GM10248 (cell line): ENCODE data around the gene SYT6.

Experiments
- CTCF ChIA-PET: fragments of 300-600 bp; sonication (Branson Sonifier 250); formaldehyde crosslinking; extraction: SDS; loops from one replicate; lab custom pipeline; 2021; ENCODE audit warnings: antibody characterized with exemption; lab: Yijun Ruan, JAX
- POLR2A ChIA-PET: fragments of 350-650 bp; sonication (Branson Sonifier 250); formaldehyde crosslinking; extraction: SDS; loops from one replicate; lab custom pipeline; 2020; ENCODE audit warnings: antibody characterized with exemption; lab: Yijun Ruan, JAX
- DNase-seq: peaks from one replicate; pipeline ENCODE4 v3.0.0; 2012; ENCODE audit errors: extremely low spot score
- CTCF ChIP-seq: IDR thresholded peaks from 2 replicates; pipeline ENCODE4 v1.5.1; 2012; ENCODE audit warnings: mild to moderate bottlenecking, low read depth; ENCODE audit errors: extremely low read depth, missing control alignments, control extremely low read depth

Gene SYT6

GRCh38 chr1:114156538-114157274, 3.0 kb upstream of the SYT6 start:
- ChIA-PET CTCF (interaction anchor here (1.2 kb wide), 1 partner anchor 16 kb away, joined by 3 read pairs; no protein-coding TSS in a partner anchor), POLR2A (no interaction called here)
- TF ChIP-seq CTCF, result no peak
- DNase-seq, result no peak

- no peak for DNase-seq
- CTCF ChIA-PET, result no interaction called here
- POLR2A ChIA-PET, result no interaction called here
- TF ChIP-seq CTCF, result no peak
Measured at GRCh38 chr1:114155706-114156105, 2.0 kb upstream of the SYT6 start.

- ChIA-PET POLR2A (no interaction called here), CTCF (no interaction called here)
- TF ChIP-seq CTCF, result no peak
- DNase-seq, result no peak
Measured at GRCh38 chr1:114154963-114155322, 1.3 kb upstream of the SYT6 start.

GRCh38 chr1:114154146-114154962, 685 bp upstream of the SYT6 start:
- no peak for DNase-seq
- CTCF ChIA-PET, result no interaction called here
- TF ChIP-seq CTCF, result no peak
- POLR2A ChIA-PET, result no interaction called here

- CTCF ChIA-PET, result interaction anchor here (1.4 kb wide), 1 partner anchor 21 kb away, joined by 4 read pairs; no protein-coding TSS in a partner anchor
- TF ChIP-seq CTCF, result no peak
- DNase-seq, result no peak
- POLR2A ChIA-PET, result no interaction called here
Measured at GRCh38 chr1:114152508-114153260, 985 bp downstream of the SYT6 start.

GRCh38 chr1:114152089-114152507, 1.6 kb downstream of the SYT6 start:
- CTCF ChIA-PET, result interaction anchor here (1.4 kb wide), 1 partner anchor 20 kb away, joined by 4 read pairs; no protein-coding TSS in a partner anchor
- POLR2A ChIA-PET, result no interaction called here
- no peak for DNase-seq
- no peak for TF ChIP-seq CTCF
